Neural progenitor cell (in vitro differentiated cells): ENCODE data around the gene SNX32.

Source experiments
- CTCF ChIP-seq: fragments of 200-600 bp; sonication (generic); IDR thresholded peaks from 2 replicates; pipeline ENCODE4 v1.5.1; 2017; ENCODE audit warnings: antibody characterized with exemption, mild to moderate bottlenecking
- EZH2 ChIP-seq: fragments of 200-600 bp; sonication (generic); IDR thresholded peaks from 2 replicates; pipeline ENCODE4 v1.6.1; 2017; ENCODE audit warnings: antibody characterized with exemption, mild to moderate bottlenecking, moderate library complexity
- EZH2phosphoT487 ChIP-seq: fragments of 200-600 bp; sonication (generic); IDR thresholded peaks from 2 replicates; pipeline ENCODE4 v1.6.1; 2017; ENCODE audit warnings: antibody characterized with exemption

GRCh38 chr11:65793144-65793581, 40.6 kb upstream of the SNX32 start:
- TF ChIP-seq CTCF (no peak), EZH2 (no peak), EZH2phosphoT487 (no peak)
